Measurements from ENCODE around the gene TXNDC9. TPM values are rescaled to one million over a fixed set of nuclear protein-coding genes. Genes with fewer than 3 reads are reported as not detected.
"Not testable (repeated sequence)": the region's sequence is repeated elsewhere in the genome, so short reads cannot be mapped to it uniquely, and the experiment has no call there.

Gene TXNDC9
- total and polyA plus RNA-seq, 2 donors, result 36.8 to 59.8 TPM

DNA sequence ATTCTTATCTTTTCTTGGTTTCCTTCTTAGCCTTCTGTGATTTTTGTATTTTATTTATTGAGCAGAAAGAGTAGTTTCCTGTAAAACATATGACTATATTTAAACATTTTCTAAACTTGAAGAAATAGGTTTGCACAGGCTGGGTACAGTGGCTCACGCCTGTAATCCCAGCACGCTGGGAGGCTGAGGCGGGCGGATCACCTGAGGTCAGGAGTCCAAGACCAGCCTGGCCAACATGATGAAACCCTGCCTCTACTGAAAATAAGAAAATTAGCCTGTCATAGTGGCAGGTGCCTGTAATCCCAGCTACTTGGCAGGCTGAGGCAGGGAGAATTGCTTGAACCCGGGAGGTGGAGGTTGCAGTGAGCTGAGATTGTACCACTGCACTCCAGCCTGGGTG is 32.7 kb upstream of the TXNDC9 start:
- H3K27ac ChIP-seq (ENCODE audit: low read depth in 1 of 2, low read length in 1 of 2); H3K4me3 ChIP-seq (ENCODE audit: low read length in 2 of 2); H3K9me3 ChIP-seq (ENCODE audit: control insufficient read depth in 2 of 2, insufficient read depth in 1 of 2, low read length in 1 of 2); H3K4me1 ChIP-seq (ENCODE audit: control insufficient read depth in 2 of 2, insufficient read depth in 2 of 2, low read length in 2 of 2); H3K27me3 ChIP-seq (ENCODE audit: control insufficient read depth in 2 of 2, insufficient read depth in 1 of 2, low read length in 1 of 2); DNase-seq (ENCODE audit: low read depth in 6 of 9, low spot score in 9 of 9): not testable (repeated sequence)
- H3K36me3 ChIP-seq (ENCODE audit: control insufficient read depth in 2 of 2, insufficient read depth in 2 of 2, low read length in 1 of 2), result peaks cover 14 to 73% of the 10 kb centered on the region in 2 donors
- 98% methylated on average over 5 of the region's 5 CpGs for WGBS

DNA sequence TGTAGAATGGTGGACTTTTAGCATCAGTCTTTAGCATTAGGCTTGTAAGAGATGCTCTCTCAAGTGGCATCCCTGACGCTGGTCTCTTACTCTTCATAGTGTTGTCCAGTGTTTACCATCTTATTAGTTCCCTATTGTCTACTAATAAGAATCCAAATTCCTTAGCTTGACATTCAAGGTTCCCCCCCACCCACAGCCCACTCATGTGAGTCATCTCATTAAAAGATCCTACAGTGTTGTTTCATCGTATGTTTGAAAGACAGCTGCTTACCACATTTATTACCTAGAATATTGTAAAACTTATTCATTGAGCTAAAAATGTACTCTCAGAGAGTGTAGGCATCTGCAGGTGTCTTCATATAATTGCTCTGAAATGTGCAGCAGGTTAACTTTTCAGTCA is 29.5 kb upstream of the TXNDC9 start:
- H3K4me3 ChIP-seq (ENCODE audit: low read length in 2 of 2), result no peak overlapping the region
- no peaks in the 10 kb centered on the region for H3K9me3 ChIP-seq (ENCODE audit: control insufficient read depth in 2 of 2, insufficient read depth in 1 of 2, low read length in 1 of 2)
- H3K27ac ChIP-seq (ENCODE audit: low read depth in 1 of 2, low read length in 1 of 2), result no peak overlapping the region
- no peak for DNase-seq (ENCODE audit: low read depth in 6 of 9, low spot score in 9 of 9)
- no peaks in the 10 kb centered on the region for H3K4me1 ChIP-seq (ENCODE audit: control insufficient read depth in 2 of 2, insufficient read depth in 2 of 2, low read length in 2 of 2)
- no peaks in the 10 kb centered on the region for H3K27me3 ChIP-seq (ENCODE audit: control insufficient read depth in 2 of 2, insufficient read depth in 1 of 2, low read length in 1 of 2)
- H3K36me3 ChIP-seq (ENCODE audit: control insufficient read depth in 2 of 2, insufficient read depth in 2 of 2, low read length in 1 of 2), result peaks cover 21 to 66% of the 10 kb centered on the region in 2 donors
- 46% methylated on average over 2 of the region's 2 CpGs for WGBS

DNA sequence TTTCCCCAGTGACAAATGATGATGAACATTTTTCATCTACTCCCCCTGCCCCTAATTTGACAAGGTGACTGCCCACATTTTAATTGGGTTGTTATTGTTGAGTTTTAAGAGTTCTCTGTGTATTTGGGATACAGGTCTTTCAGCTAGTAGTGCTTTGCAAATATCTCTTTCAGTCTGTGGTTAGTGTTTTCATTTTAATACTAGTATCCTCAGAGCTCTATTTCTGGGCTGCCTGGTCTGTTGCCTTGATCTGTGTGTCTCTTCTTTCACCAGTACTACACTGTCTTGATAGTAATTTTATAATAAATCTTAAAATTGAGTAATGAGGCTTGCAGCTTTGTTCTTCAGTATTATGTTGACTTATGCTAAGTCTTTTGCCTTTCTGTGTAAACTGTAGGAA is 20.7 kb upstream of the TXNDC9 start:
- DNase-seq (ENCODE audit: low read depth in 6 of 9, low spot score in 9 of 9), result no peak
- peaks cover 4 to 5% of the 10 kb centered on the region in 2 donors for H3K36me3 ChIP-seq (ENCODE audit: control insufficient read depth in 2 of 2, insufficient read depth in 2 of 2, low read length in 1 of 2)
- no peak overlapping the region for H3K27ac ChIP-seq (ENCODE audit: low read depth in 1 of 2, low read length in 1 of 2)
- no peak overlapping the region for H3K4me3 ChIP-seq (ENCODE audit: low read length in 2 of 2)
- H3K4me1 ChIP-seq (ENCODE audit: control insufficient read depth in 2 of 2, insufficient read depth in 2 of 2, low read length in 2 of 2), result no peaks in the 10 kb centered on the region
- no peaks in the 10 kb centered on the region for H3K27me3 ChIP-seq (ENCODE audit: control insufficient read depth in 2 of 2, insufficient read depth in 1 of 2, low read length in 1 of 2)
- no peaks in the 10 kb centered on the region for H3K9me3 ChIP-seq (ENCODE audit: control insufficient read depth in 2 of 2, insufficient read depth in 1 of 2, low read length in 1 of 2)

DNA sequence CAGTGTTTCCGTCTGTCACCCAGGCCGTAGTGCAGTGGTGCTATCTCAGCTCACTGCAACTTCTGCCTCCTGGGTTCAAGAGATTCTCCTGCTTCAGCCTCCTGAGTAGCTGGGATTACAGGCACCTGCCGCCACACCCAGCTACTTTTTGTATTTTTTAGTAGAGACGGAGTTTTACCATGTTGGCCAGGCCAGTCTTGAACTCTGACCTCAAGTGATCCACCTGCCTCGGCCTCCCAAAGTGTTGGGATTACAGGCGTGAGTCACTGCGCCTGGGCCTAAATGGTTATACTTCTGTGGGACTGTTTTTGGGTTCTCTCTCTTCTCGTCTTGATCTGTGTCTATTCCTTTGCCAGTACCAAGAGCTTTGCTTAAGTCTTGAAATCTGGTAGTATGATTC is 18.7 kb upstream of the TXNDC9 start:
- not testable (repeated sequence) for DNase-seq (ENCODE audit: low read depth in 6 of 9, low spot score in 9 of 9); H3K27ac ChIP-seq (ENCODE audit: low read depth in 1 of 2, low read length in 1 of 2); H3K27me3 ChIP-seq (ENCODE audit: control insufficient read depth in 2 of 2, insufficient read depth in 1 of 2, low read length in 1 of 2); H3K4me3 ChIP-seq (ENCODE audit: low read length in 2 of 2); H3K9me3 ChIP-seq (ENCODE audit: control insufficient read depth in 2 of 2, insufficient read depth in 1 of 2, low read length in 1 of 2); H3K4me1 ChIP-seq (ENCODE audit: control insufficient read depth in 2 of 2, insufficient read depth in 2 of 2, low read length in 2 of 2); H3K36me3 ChIP-seq (ENCODE audit: control insufficient read depth in 2 of 2, insufficient read depth in 2 of 2, low read length in 1 of 2)
- 97% methylated on average over 8 of the region's 8 CpGs for WGBS

DNA sequence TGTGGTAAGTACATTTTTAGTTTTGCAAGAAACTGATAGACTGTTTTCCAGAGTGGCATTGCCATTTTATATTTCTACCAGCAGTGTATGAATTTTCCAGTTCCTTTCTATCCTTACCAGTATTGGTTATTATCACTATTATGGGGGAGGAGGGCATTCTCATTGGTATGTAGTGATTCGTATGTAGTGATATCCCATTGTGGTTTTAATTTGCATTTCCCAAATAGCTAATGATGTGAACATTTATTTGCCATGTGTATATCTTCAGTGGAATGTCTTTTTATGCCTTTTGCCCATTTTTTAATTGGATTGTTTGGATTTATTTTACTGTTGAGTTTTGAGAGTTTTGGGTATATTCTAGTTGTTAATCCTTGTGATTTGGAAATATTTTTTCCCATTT is 17.9 kb upstream of the TXNDC9 start:
- no peak for DNase-seq (ENCODE audit: low read depth in 6 of 9, low spot score in 9 of 9)
- Histone ChIP-seq H3K27ac (ENCODE audit: low read depth in 1 of 2, low read length in 1 of 2) (no peak overlapping the region), H3K36me3 (ENCODE audit: control insufficient read depth in 2 of 2, insufficient read depth in 2 of 2, low read length in 1 of 2) (peaks cover 0 to 5% of the 10 kb centered on the region in 2 donors), H3K4me3 (ENCODE audit: low read length in 2 of 2) (no peak overlapping the region), H3K4me1 (ENCODE audit: control insufficient read depth in 2 of 2, insufficient read depth in 2 of 2, low read length in 2 of 2) (no peaks in the 10 kb centered on the region), H3K9me3 (ENCODE audit: control insufficient read depth in 2 of 2, insufficient read depth in 1 of 2, low read length in 1 of 2) (no peaks in the 10 kb centered on the region), H3K27me3 (ENCODE audit: control insufficient read depth in 2 of 2, insufficient read depth in 1 of 2, low read length in 1 of 2) (no peaks in the 10 kb centered on the region)
- WGBS, result 97% methylated on average over 1 of the region's 1 CpG

DNA sequence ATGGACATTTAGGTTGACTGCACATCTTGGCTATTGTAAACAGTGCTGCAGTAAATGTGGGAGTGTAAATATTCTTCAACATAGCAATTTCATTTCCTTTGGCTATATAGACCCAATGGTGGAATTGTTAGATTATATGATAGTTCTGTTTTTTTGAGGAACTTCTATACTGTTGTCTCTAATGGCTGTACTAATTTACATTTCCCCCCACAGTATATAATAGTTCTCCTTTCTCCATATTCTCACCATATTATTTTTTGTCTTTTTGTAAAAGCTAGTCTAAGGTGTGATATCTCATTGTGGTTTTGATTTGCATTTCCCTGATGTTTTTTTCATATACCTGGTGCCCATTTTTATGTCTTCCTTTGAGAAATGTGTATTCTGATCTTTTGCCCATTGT is 14.1 kb upstream of the TXNDC9 start:
- DNase-seq (ENCODE audit: low read depth in 6 of 9, low spot score in 9 of 9), result no peak
- Histone ChIP-seq H3K36me3 (ENCODE audit: control insufficient read depth in 2 of 2, insufficient read depth in 2 of 2, low read length in 1 of 2) (no peaks in the 10 kb centered on the region), H3K27ac (ENCODE audit: low read depth in 1 of 2, low read length in 1 of 2) (no peak overlapping the region), H3K27me3 (ENCODE audit: control insufficient read depth in 2 of 2, insufficient read depth in 1 of 2, low read length in 1 of 2) (no peaks in the 10 kb centered on the region), H3K4me3 (ENCODE audit: low read length in 2 of 2) (no peak overlapping the region), H3K9me3 (ENCODE audit: control insufficient read depth in 2 of 2, insufficient read depth in 1 of 2, low read length in 1 of 2) (no peaks in the 10 kb centered on the region), H3K4me1 (ENCODE audit: control insufficient read depth in 2 of 2, insufficient read depth in 2 of 2, low read length in 2 of 2) (no peaks in the 10 kb centered on the region)

DNA sequence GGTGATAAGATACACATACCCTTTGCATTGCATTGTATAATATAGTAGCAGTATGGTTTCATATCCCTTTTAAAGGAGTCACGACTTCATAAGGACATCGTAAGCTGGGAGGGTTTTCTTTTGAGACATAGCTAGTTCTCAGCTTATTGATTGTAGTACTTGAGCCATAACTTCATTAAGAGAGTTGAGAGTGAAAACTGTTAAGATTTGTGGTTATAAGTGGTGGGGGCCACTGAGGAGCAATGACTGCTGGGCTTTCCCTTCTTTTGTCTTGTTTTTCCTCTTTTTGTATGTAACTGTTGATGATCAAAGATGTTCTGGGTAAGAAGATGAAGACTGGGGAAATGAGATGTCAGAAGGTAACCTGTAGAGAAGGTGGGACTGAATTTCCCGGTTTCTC is 12.0 kb upstream of the TXNDC9 start:
- no peak overlapping the region for H3K4me3 ChIP-seq (ENCODE audit: low read length in 2 of 2)
- no peak for DNase-seq (ENCODE audit: low read depth in 6 of 9, low spot score in 9 of 9)
- H3K27me3 ChIP-seq (ENCODE audit: control insufficient read depth in 2 of 2, insufficient read depth in 1 of 2, low read length in 1 of 2), result no peaks in the 10 kb centered on the region
- H3K4me1 ChIP-seq (ENCODE audit: control insufficient read depth in 2 of 2, insufficient read depth in 2 of 2, low read length in 2 of 2), result no peaks in the 10 kb centered on the region
- H3K36me3 ChIP-seq (ENCODE audit: control insufficient read depth in 2 of 2, insufficient read depth in 2 of 2, low read length in 1 of 2), result no peaks in the 10 kb centered on the region
- 83% methylated on average over 3 of the region's 3 CpGs for WGBS
- H3K9me3 ChIP-seq (ENCODE audit: control insufficient read depth in 2 of 2, insufficient read depth in 1 of 2, low read length in 1 of 2), result no peaks in the 10 kb centered on the region
- no peak overlapping the region for H3K27ac ChIP-seq (ENCODE audit: low read depth in 1 of 2, low read length in 1 of 2)

DNA sequence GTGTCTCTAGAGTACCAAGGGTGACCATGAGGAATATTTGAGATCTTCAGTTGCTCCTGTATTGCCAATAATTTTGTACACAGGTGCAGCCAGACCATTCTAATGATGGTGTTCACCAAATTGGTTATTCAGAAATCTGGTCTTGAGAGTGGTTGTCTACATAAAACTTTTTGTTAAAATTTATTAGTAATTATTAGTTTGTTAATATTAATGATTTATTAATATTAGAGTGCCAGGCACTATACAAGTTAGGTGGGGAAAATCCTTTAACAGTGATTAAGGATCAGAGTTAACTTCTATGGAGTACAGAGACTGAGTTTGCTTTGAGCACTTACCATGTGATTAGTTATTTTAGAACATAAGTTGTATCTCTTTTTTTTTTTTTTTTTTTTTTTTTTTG is 10.1 kb upstream of the TXNDC9 start:
- no peak overlapping the region for H3K4me3 ChIP-seq (ENCODE audit: low read length in 2 of 2)
- H3K4me1 ChIP-seq (ENCODE audit: control insufficient read depth in 2 of 2, insufficient read depth in 2 of 2, low read length in 2 of 2), result no peaks in the 10 kb centered on the region
- no peak for DNase-seq (ENCODE audit: low read depth in 6 of 9, low spot score in 9 of 9)
- no peaks in the 10 kb centered on the region for H3K9me3 ChIP-seq (ENCODE audit: control insufficient read depth in 2 of 2, insufficient read depth in 1 of 2, low read length in 1 of 2)
- no peaks in the 10 kb centered on the region for H3K27me3 ChIP-seq (ENCODE audit: control insufficient read depth in 2 of 2, insufficient read depth in 1 of 2, low read length in 1 of 2)
- no peaks in the 10 kb centered on the region for H3K36me3 ChIP-seq (ENCODE audit: control insufficient read depth in 2 of 2, insufficient read depth in 2 of 2, low read length in 1 of 2)
- H3K27ac ChIP-seq (ENCODE audit: low read depth in 1 of 2, low read length in 1 of 2), result no peak overlapping the region

DNA sequence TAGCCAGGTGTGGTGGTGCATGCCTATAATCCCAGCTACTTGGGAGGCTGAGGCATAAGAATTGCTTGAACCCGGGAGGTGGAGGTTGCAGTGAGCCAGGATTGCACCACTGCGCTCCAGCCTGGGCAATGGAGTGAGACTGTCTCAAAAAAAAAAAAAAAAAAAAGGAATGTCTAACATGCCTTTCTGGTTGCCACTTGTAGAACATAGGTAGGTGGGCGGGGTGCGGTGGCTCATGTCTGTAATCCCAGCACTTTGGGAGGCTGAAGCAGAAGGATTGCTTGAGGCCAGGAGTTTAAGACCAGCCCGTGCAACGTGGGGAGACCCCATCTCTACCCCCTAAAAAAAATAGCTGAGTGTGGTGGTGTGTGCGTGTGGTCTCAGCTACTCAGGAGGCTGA is 9.3 kb upstream of the TXNDC9 start:
- not testable (repeated sequence) for H3K36me3 ChIP-seq (ENCODE audit: control insufficient read depth in 2 of 2, insufficient read depth in 2 of 2, low read length in 1 of 2); DNase-seq (ENCODE audit: low read depth in 6 of 9, low spot score in 9 of 9)

DNA sequence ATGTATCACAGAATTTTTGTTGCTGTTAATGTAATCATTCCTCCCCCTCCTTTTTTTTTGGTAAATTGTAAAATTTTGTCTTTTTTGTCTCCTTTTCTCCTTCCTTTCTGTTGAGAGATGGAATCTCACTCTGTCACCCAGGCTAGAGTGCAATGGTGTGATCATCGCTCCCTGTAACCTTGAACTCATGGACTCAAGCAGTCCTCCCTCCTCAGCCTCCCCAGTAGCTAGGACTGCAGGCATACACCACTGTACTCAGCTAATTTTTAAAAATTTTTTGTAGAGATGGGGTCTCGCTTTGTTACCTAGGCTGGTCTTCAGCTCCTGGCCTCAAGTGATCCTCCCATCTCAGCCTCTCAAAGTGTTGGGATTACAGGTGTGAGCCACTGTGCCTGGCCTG is 6.4 kb upstream of the TXNDC9 start:
- WGBS, result 99% methylated on average over 2 of the region's 2 CpGs
- Histone ChIP-seq H3K27ac (ENCODE audit: low read depth in 1 of 2, low read length in 1 of 2) (no peak overlapping the region), H3K4me3 (ENCODE audit: low read length in 2 of 2) (no peak overlapping the region), H3K27me3 (ENCODE audit: control insufficient read depth in 2 of 2, insufficient read depth in 1 of 2, low read length in 1 of 2) (no peaks in the 10 kb centered on the region), H3K4me1 (ENCODE audit: control insufficient read depth in 2 of 2, insufficient read depth in 2 of 2, low read length in 2 of 2) (no peaks in the 10 kb centered on the region), H3K36me3 (ENCODE audit: control insufficient read depth in 2 of 2, insufficient read depth in 2 of 2, low read length in 1 of 2) (no peaks in the 10 kb centered on the region), H3K9me3 (ENCODE audit: control insufficient read depth in 2 of 2, insufficient read depth in 1 of 2, low read length in 1 of 2) (no peaks in the 10 kb centered on the region)
- no peak for DNase-seq (ENCODE audit: low read depth in 6 of 9, low spot score in 9 of 9)

More for the DNA sequence above, 9.3 kb upstream of the TXNDC9 start:
- not testable (repeated sequence) for H3K9me3 ChIP-seq (ENCODE audit: control insufficient read depth in 2 of 2, insufficient read depth in 1 of 2, low read length in 1 of 2); H3K27ac ChIP-seq (ENCODE audit: low read depth in 1 of 2, low read length in 1 of 2); H3K4me3 ChIP-seq (ENCODE audit: low read length in 2 of 2); H3K27me3 ChIP-seq (ENCODE audit: control insufficient read depth in 2 of 2, insufficient read depth in 1 of 2, low read length in 1 of 2); H3K4me1 ChIP-seq (ENCODE audit: control insufficient read depth in 2 of 2, insufficient read depth in 2 of 2, low read length in 2 of 2)
- 98% methylated on average over 7 of the region's 7 CpGs for WGBS

Data from thymus (tissue), 11 donors.